K562 (cell line): Measurements from ENCODE around the gene NUB1.

ENCODE experiments used
- ATF1 ChIP-seq, 2 experiments: fragments of 450-650 bp in 1 of 2; IDR thresholded peaks; 2 replicates each; pipeline ENCODE4 v1.6.1; 2016; ENCODE audit warnings: missing compliant biosample characterization in 1 of 2, missing genetic modification characterization in 1 of 2
- CBFB ChIP-seq: sonication (generic); formaldehyde crosslinking; IDR thresholded peaks from 2 replicates; pipeline ENCODE4 v1.4.0; 2020; ENCODE audit warnings: mild to moderate bottlenecking, missing genetic modification reagents
- CREM ChIP-seq: IDR thresholded peaks from 2 replicates; pipeline ENCODE4 v1.6.1; 2014; ENCODE audit warnings: antibody characterized with exemption, low read depth
- FOXK1 ChIP-seq: sonication (generic); formaldehyde crosslinking; IDR thresholded peaks from 2 replicates; pipeline ENCODE4 v1.8.0; 2022; ENCODE audit warnings: missing genetic modification reagents, mild to moderate bottlenecking, borderline replicate concordance
- MYC ChIP-seq, 2 experiments: fragments of 250-450 bp in 1 of 2; sonication (Bioruptor Pico) in 1 of 2; IDR thresholded peaks; 2 replicates each; pipeline versions ENCODE4 v1.5.1 to v1.6.1; 2012 to 2021; ENCODE audit warnings: low read depth in 2 of 2, borderline replicate concordance in 1 of 2, improper control_type of control experiment in 1 of 2, low read length in 1 of 2, mild to moderate bottlenecking in 1 of 2, moderate library complexity in 1 of 2
- PTBP1 ChIP-seq: fragments of 200-400 bp; formaldehyde crosslinking; IDR thresholded peaks from 2 replicates; pipeline ENCODE4 v1.6.1; 2017; ENCODE audit warnings: low read depth, low read length
- ZZZ3 ChIP-seq: fragments of 450-650 bp; IDR thresholded peaks from 2 replicates; pipeline ENCODE4 v1.6.1; 2016; ENCODE audit warnings: antibody characterized with exemption, mild to moderate bottlenecking, moderate library complexity
- TF ChIP-seq, protein P1 (sequence below), 3 experiments: IDR thresholded peaks in 2 of 3; conservative IDR thresholded peaks in 1 of 3; 2 replicates each; pipeline ENCODE4 v1.5.1; 2011 to 2012; ENCODE audit warnings: low read length in 3 of 3, mild to moderate bottlenecking in 3 of 3, control low read depth in 2 of 3, improper control_type of control experiment in 1 of 3, inconsistent platforms in 1 of 3, low read depth in 1 of 3, mixed read lengths in 1 of 3, moderate library complexity in 1 of 3; ENCODE audit not compliant: insufficient read depth in 2 of 3
- TF ChIP-seq, protein P2 (sequence below), 3 experiments: fragments of 200-800 bp in 1 of 3; fragments of 250-450 bp in 1 of 3; fragments of 450-650 bp in 1 of 3; sonication (Bioruptor Pico) in 1 of 3; sonication (Bioruptor generic) in 1 of 3; formaldehyde crosslinking in 1 of 3; IDR thresholded peaks; 2 replicates each; pipeline versions ENCODE4 v1.6.1 to v1.8.0; 2016 to 2022; ENCODE audit warnings: mild to moderate bottlenecking in 2 of 3, missing genetic modification characterization in 2 of 3, missing compliant biosample characterization in 1 of 3, moderate library complexity in 1 of 3
- TF ChIP-seq, protein P3 (sequence below), 2 experiments: fragments of 450-650 bp; formaldehyde crosslinking in 1 of 2; IDR thresholded peaks; 2 replicates each; pipeline versions ENCODE4 v1.4.0 to v1.6.1; 2014 to 2020; ENCODE audit warnings: mild to moderate bottlenecking in 2 of 2, borderline replicate concordance in 1 of 2, low read depth in 1 of 2

DNA sequence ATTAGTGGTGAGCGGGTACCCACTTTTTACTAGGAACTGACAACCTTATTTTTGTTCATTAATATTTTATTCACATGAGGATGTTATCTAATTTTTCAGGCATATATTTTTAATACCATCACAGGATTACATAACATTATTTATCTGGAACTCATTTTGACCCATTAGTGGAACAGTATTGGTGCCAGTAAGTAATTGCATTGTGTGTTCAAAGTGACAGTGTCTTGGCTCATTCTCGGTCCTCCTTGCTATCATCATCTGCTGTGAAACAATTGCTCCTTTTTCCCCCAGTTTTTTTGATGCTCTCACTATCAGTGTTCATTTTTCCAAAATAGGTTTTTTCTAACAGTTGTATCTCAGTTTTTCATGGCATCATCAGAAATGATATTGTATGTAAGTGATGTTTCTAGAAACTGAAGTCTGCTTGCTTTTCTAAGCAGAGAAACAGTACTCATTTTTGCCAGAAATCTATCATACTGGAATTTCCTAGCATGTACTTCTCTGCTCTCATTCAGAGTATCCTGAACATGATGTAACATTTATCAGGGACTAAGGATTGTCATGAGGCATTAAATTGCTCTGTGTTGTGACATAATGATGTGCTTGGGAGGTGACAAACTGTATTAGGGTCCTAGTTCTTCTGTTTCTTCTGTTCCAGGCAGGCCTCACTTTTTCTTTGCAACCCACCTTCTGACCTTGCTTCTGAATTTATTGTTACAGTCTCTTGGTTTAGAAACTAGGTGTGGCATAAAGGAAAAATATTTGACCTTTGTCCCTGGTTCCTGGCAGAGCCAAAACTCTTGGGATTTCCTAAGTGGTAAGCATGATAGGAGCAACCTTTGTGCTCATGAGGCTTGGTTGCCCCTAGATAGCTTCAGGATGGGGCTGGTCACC lies 4.2 kb downstream of the NUB1 start:
- no peak for TF ChIP-seq PTBP1
- TF ChIP-seq CBFB, result no peak
- no peak for TF ChIP-seq CREM
- TF ChIP-seq, protein P1, sequence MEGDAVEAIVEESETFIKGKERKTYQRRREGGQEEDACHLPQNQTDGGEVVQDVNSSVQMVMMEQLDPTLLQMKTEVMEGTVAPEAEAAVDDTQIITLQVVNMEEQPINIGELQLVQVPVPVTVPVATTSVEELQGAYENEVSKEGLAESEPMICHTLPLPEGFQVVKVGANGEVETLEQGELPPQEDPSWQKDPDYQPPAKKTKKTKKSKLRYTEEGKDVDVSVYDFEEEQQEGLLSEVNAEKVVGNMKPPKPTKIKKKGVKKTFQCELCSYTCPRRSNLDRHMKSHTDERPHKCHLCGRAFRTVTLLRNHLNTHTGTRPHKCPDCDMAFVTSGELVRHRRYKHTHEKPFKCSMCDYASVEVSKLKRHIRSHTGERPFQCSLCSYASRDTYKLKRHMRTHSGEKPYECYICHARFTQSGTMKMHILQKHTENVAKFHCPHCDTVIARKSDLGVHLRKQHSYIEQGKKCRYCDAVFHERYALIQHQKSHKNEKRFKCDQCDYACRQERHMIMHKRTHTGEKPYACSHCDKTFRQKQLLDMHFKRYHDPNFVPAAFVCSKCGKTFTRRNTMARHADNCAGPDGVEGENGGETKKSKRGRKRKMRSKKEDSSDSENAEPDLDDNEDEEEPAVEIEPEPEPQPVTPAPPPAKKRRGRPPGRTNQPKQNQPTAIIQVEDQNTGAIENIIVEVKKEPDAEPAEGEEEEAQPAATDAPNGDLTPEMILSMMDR (IDR thresholded peaks at IDR 0.05 in 2 of 3, conservative IDR thresholded peaks at IDR 0.05 in 1 of 3; ENCODE audit: insufficient read depth in 2 of 3, low read depth in 1 of 3, low read length in 3 of 3), result no peak
- no peak for TF ChIP-seq FOXK1
- TF ChIP-seq ZZZ3, result no peak
- TF ChIP-seq ATF1 (CRISPR knock-in tag; IDR thresholded peaks at IDR 0.05), result no peak
- TF ChIP-seq ATF1 (tag; IDR thresholded peaks at IDR 0.05), result no peak
- TF ChIP-seq, protein P2, sequence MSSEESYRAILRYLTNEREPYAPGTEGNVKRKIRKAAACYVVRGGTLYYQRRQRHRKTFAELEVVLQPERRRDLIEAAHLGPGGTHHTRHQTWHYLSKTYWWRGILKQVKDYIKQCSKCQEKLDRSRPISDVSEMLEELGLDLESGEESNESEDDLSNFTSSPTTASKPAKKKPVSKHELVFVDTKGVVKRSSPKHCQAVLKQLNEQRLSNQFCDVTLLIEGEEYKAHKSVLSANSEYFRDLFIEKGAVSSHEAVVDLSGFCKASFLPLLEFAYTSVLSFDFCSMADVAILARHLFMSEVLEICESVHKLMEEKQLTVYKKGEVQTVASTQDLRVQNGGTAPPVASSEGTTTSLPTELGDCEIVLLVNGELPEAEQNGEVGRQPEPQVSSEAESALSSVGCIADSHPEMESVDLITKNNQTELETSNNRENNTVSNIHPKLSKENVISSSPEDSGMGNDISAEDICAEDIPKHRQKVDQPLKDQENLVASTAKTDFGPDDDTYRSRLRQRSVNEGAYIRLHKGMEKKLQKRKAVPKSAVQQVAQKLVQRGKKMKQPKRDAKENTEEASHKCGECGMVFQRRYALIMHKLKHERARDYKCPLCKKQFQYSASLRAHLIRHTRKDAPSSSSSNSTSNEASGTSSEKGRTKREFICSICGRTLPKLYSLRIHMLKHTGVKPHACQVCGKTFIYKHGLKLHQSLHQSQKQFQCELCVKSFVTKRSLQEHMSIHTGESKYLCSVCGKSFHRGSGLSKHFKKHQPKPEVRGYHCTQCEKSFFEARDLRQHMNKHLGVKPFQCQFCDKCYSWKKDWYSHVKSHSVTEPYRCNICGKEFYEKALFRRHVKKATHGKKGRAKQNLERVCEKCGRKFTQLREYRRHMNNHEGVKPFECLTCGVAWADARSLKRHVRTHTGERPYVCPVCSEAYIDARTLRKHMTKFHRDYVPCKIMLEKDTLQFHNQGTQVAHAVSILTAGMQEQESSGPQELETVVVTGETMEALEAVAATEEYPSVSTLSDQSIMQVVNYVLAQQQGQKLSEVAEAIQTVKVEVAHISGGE (CRISPR knock-in tag; IDR thresholded peaks at IDR 0.05), result no peak
- TF ChIP-seq, protein P3, sequence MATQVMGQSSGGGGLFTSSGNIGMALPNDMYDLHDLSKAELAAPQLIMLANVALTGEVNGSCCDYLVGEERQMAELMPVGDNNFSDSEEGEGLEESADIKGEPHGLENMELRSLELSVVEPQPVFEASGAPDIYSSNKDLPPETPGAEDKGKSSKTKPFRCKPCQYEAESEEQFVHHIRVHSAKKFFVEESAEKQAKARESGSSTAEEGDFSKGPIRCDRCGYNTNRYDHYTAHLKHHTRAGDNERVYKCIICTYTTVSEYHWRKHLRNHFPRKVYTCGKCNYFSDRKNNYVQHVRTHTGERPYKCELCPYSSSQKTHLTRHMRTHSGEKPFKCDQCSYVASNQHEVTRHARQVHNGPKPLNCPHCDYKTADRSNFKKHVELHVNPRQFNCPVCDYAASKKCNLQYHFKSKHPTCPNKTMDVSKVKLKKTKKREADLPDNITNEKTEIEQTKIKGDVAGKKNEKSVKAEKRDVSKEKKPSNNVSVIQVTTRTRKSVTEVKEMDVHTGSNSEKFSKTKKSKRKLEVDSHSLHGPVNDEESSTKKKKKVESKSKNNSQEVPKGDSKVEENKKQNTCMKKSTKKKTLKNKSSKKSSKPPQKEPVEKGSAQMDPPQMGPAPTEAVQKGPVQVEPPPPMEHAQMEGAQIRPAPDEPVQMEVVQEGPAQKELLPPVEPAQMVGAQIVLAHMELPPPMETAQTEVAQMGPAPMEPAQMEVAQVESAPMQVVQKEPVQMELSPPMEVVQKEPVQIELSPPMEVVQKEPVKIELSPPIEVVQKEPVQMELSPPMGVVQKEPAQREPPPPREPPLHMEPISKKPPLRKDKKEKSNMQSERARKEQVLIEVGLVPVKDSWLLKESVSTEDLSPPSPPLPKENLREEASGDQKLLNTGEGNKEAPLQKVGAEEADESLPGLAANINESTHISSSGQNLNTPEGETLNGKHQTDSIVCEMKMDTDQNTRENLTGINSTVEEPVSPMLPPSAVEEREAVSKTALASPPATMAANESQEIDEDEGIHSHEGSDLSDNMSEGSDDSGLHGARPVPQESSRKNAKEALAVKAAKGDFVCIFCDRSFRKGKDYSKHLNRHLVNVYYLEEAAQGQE (IDR thresholded peaks at IDR 0.05; ENCODE audit: borderline replicate concordance), result no peak
- TF ChIP-seq, protein P3 (CRISPR knock-in tag; IDR thresholded peaks at IDR 0.05; ENCODE audit: low read depth), result no peak
- no peak for TF ChIP-seq MYC (IDR thresholded peaks at IDR 0.05; ENCODE audit: low read depth, low read length)
- TF ChIP-seq MYC (CRISPR knock-in tag; IDR thresholded peaks at IDR 0.05; ENCODE audit: borderline replicate concordance, low read depth), result no peak
